ENCODE measurements around the gene TSNAXIP1.

The TSNAXIP1 gene

DNA sequence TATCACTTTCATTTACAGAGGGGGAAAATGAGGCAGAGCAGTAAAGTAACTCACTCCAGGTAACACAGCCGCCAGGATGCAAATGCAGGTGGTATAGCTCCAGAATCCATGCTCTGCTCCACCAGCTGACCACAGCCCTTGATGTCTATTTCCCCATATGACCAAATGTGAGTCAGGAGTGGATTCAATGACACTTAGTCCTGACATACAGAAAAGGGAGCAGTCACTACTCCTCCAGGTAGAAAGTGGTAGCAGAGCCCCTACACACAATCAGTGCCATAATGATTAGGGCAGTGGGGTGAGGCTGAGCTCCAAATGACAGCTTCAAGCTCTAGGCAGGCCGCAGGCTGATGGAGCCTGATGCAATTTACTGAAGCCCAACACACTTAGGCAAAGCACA, 44.3 kb upstream of the TSNAXIP1 start:
- H3K27me3 ChIP-seq (replicated peaks in 2 of 5; ENCODE audit: control insufficient read depth in 4 of 5, insufficient read depth in 5 of 5, low read length in 4 of 5): no peaks in the 10 kb centered on the region
- no peaks in the 10 kb centered on the region for H3K9me3 ChIP-seq (ENCODE audit: control extremely low read depth in 1 of 5, control insufficient read depth in 4 of 5, insufficient read depth in 2 of 5, low read depth in 1 of 5, low read length in 4 of 5)
- H3K4me3 ChIP-seq (ENCODE audit: control insufficient read depth in 1 of 7, extremely low read depth in 1 of 7, insufficient read depth in 4 of 7, low read depth in 2 of 7, low read length in 6 of 7): no peak overlapping the region
- ChIA-PET POLR2A (interaction anchor here (0.7 kb wide), 1 partner anchor 123 kb away, joined by 3 read pairs; no protein-coding TSS in a partner anchor), CTCF (interaction anchor here (1.5 kb wide), 1 partner anchor 11 kb away, joined by 4 read pairs; no protein-coding TSS in a partner anchor)
- H3K36me3 ChIP-seq (ENCODE audit: control insufficient read depth in 4 of 4, insufficient read depth in 4 of 4, low read length in 3 of 4): peaks cover 0 to 37% (median 13%) of the 10 kb centered on the region in 4 experiments
- WGBS (ENCODE audit: insufficient coverage): 100% methylated on average over 2 of the region's 2 CpGs
- no peak for DNase-seq
- H3K27ac ChIP-seq (ENCODE audit: insufficient read depth in 1 of 2, low read depth in 1 of 2, low read length in 2 of 2, poor library complexity in 1 of 2, severe bottlenecking in 2 of 2): no peak overlapping the region
- peaks cover 5 to 14% (median 12%) of the 10 kb centered on the region in 4 experiments for H3K4me1 ChIP-seq (ENCODE audit: control extremely low read depth in 1 of 4, control insufficient read depth in 4 of 4, insufficient read depth in 4 of 4, low read length in 3 of 4)

DNA sequence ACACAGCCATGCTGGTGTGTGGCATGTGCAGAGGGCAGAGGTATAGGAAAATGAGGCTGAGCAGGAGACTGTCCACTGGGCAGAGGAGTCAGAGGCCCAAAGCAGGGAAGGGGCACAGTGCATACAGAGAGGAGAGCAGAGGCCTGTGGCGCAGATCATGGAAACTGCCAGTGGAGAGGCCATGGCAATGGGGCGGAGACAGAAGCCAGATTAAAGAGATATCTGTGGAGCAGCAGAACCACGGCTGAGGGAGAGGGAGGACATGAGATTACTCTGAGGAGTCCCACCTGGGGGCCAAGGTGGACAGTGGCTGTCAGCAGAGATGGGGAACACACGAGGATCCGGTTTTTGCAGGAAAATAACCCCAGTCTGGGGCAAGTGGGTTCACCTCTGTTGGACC, 43.6 kb upstream of the TSNAXIP1 start:
- Histone ChIP-seq H3K9me3 (ENCODE audit: control extremely low read depth in 1 of 5, control insufficient read depth in 4 of 5, insufficient read depth in 2 of 5, low read depth in 1 of 5, low read length in 4 of 5) (no peaks in the 10 kb centered on the region), H3K4me1 (ENCODE audit: control extremely low read depth in 1 of 4, control insufficient read depth in 4 of 4, insufficient read depth in 4 of 4, low read length in 3 of 4) (peaks cover 5 to 14% (median 12%) of the 10 kb centered on the region in 4 experiments), H3K27me3 (replicated peaks in 2 of 5; ENCODE audit: control insufficient read depth in 4 of 5, insufficient read depth in 5 of 5, low read length in 4 of 5) (no peaks in the 10 kb centered on the region), H3K36me3 (ENCODE audit: control insufficient read depth in 4 of 4, insufficient read depth in 4 of 4, low read length in 3 of 4) (peaks cover 0 to 30% (median 12%) of the 10 kb centered on the region in 4 experiments), H3K4me3 (ENCODE audit: control insufficient read depth in 1 of 7, extremely low read depth in 1 of 7, insufficient read depth in 4 of 7, low read depth in 2 of 7, low read length in 6 of 7) (no peak overlapping the region), H3K27ac (ENCODE audit: insufficient read depth in 1 of 2, low read depth in 1 of 2, low read length in 2 of 2, poor library complexity in 1 of 2, severe bottlenecking in 2 of 2) (no peak overlapping the region)
- POLR2A ChIA-PET: no interaction called here
- CTCF ChIA-PET: interaction anchor here (1.5 kb wide), 1 partner anchor 11 kb away, joined by 4 read pairs; no protein-coding TSS in a partner anchor
- 95% methylated on average over 5 of the region's 5 CpGs for WGBS (ENCODE audit: insufficient coverage)
- DNase-seq: no peak

DNA sequence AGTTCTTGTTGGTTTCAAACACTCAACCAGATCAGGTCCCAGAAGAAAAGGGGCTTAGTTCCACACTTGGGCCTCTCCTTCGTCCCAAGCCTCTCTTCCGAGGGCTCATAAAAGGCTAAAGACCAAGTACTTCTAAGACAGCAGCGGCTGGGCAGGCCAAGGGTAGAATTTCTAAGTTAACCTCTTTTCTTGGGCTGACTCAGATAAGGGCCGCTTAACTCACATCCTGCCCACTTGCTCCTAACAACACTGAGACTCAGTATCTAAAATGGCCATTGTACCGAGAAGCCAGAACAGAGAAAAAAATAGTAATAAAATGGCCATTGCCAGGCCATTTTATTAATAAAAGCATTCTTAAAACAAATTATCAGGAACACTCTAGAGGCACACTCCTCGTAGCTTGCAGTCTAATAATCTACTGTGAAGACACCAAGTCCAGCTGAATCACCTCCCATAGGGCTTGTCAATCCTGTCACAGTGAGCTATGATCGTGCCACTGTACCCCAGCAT, 42.5 kb upstream of the TSNAXIP1 start:
- ChIA-PET POLR2A (no interaction called here), CTCF (no interaction called here)
- WGBS (ENCODE audit: insufficient coverage): 98% methylated on average over 5 of the region's 7 CpGs
- no peaks in the 10 kb centered on the region for H3K27me3 ChIP-seq (replicated peaks in 2 of 5; ENCODE audit: control insufficient read depth in 4 of 5, insufficient read depth in 5 of 5, low read length in 4 of 5)
- H3K4me1 ChIP-seq (ENCODE audit: control extremely low read depth in 1 of 4, control insufficient read depth in 4 of 4, insufficient read depth in 4 of 4, low read length in 3 of 4): peaks cover 5 to 14% (median 12%) of the 10 kb centered on the region in 4 experiments
- peaks cover 2 to 26% (median 7%) of the 10 kb centered on the region in 4 experiments for H3K36me3 ChIP-seq (ENCODE audit: control insufficient read depth in 4 of 4, insufficient read depth in 4 of 4, low read length in 3 of 4)
- no peak overlapping the region for H3K4me3 ChIP-seq (ENCODE audit: control insufficient read depth in 1 of 7, extremely low read depth in 1 of 7, insufficient read depth in 4 of 7, low read depth in 2 of 7, low read length in 6 of 7)
- no peaks in the 10 kb centered on the region for H3K9me3 ChIP-seq (ENCODE audit: control extremely low read depth in 1 of 5, control insufficient read depth in 4 of 5, insufficient read depth in 2 of 5, low read depth in 1 of 5, low read length in 4 of 5)
- no peak for DNase-seq
- H3K27ac ChIP-seq (ENCODE audit: insufficient read depth in 1 of 2, low read depth in 1 of 2, low read length in 2 of 2, poor library complexity in 1 of 2, severe bottlenecking in 2 of 2): no peak overlapping the region

GRCh38 chr16:67766291-67766690, 40.4 kb upstream of the TSNAXIP1 start:
- DNase-seq: no peak
- Histone ChIP-seq H3K27me3 (replicated peaks in 2 of 5; ENCODE audit: control insufficient read depth in 4 of 5, insufficient read depth in 5 of 5, low read length in 4 of 5) (no peaks in the 10 kb centered on the region), H3K4me3 (ENCODE audit: control insufficient read depth in 1 of 7, extremely low read depth in 1 of 7, insufficient read depth in 4 of 7, low read depth in 2 of 7, low read length in 6 of 7) (no peak overlapping the region), H3K36me3 (ENCODE audit: control insufficient read depth in 4 of 4, insufficient read depth in 4 of 4, low read length in 3 of 4) (peaks cover 4 to 35% (median 12%) of the 10 kb centered on the region in 4 experiments), H3K27ac (ENCODE audit: insufficient read depth in 1 of 2, low read depth in 1 of 2, low read length in 2 of 2, poor library complexity in 1 of 2, severe bottlenecking in 2 of 2) (no peak overlapping the region), H3K4me1 (ENCODE audit: control extremely low read depth in 1 of 4, control insufficient read depth in 4 of 4, insufficient read depth in 4 of 4, low read length in 3 of 4) (no peaks in the 10 kb centered on the region), H3K9me3 (ENCODE audit: control extremely low read depth in 1 of 5, control insufficient read depth in 4 of 5, insufficient read depth in 2 of 5, low read depth in 1 of 5, low read length in 4 of 5) (no peaks in the 10 kb centered on the region)
- CTCF ChIA-PET: interaction anchor here (0.5 to 1.3 kb wide), 2 partner anchors 14 kb away, joined by 4 read pairs; no protein-coding TSS in a partner anchor
- 100% methylated on average over 2 of the region's 4 CpGs for WGBS (ENCODE audit: insufficient coverage)
- POLR2A ChIA-PET: no interaction called here

GRCh38 chr16:67767953-67768352, 38.7 kb upstream of the TSNAXIP1 start:
- CTCF ChIA-PET: interaction anchor here (0.6 to 1.1 kb wide), 2 partner anchors 9 to 13 kb away, joined by 3 read pairs; no protein-coding TSS in a partner anchor
- H3K27ac ChIP-seq (ENCODE audit: insufficient read depth in 1 of 2, low read depth in 1 of 2, low read length in 2 of 2, poor library complexity in 1 of 2, severe bottlenecking in 2 of 2): no peak overlapping the region
- 100% methylated on average over 6 of the region's 7 CpGs for WGBS (ENCODE audit: insufficient coverage)

GRCh38 chr16:67770346-67770991, 36.2 kb upstream of the TSNAXIP1 start:
- Histone ChIP-seq H3K9me3 (ENCODE audit: control extremely low read depth in 1 of 5, control insufficient read depth in 4 of 5, insufficient read depth in 2 of 5, low read depth in 1 of 5, low read length in 4 of 5) (no peaks in the 10 kb centered on the region), H3K4me3 (ENCODE audit: control insufficient read depth in 1 of 7, extremely low read depth in 1 of 7, insufficient read depth in 4 of 7, low read depth in 2 of 7, low read length in 6 of 7) (no peak overlapping the region), H3K36me3 (ENCODE audit: control insufficient read depth in 4 of 4, insufficient read depth in 4 of 4, low read length in 3 of 4) (peaks cover 4 to 33% (median 12%) of the 10 kb centered on the region in 4 experiments), H3K27me3 (replicated peaks in 2 of 5; ENCODE audit: control insufficient read depth in 4 of 5, insufficient read depth in 5 of 5, low read length in 4 of 5) (no peaks in the 10 kb centered on the region), H3K4me1 (ENCODE audit: control extremely low read depth in 1 of 4, control insufficient read depth in 4 of 4, insufficient read depth in 4 of 4, low read length in 3 of 4) (peaks cover 0 to 13% (median 1%) of the 10 kb centered on the region in 4 experiments), H3K27ac (ENCODE audit: insufficient read depth in 1 of 2, low read depth in 1 of 2, low read length in 2 of 2, poor library complexity in 1 of 2, severe bottlenecking in 2 of 2) (no peak overlapping the region)
- CTCF ChIA-PET: no interaction called here
- no peak for DNase-seq
- POLR2A ChIA-PET: no interaction called here
- WGBS (ENCODE audit: insufficient coverage): 96% methylated on average over 6 of the region's 6 CpGs

More at GRCh38 chr16:67767953-67768352, 38.7 kb upstream of the TSNAXIP1 start:
- no peak for DNase-seq
- POLR2A ChIA-PET: no interaction called here
- H3K9me3 ChIP-seq (ENCODE audit: control extremely low read depth in 1 of 5, control insufficient read depth in 4 of 5, insufficient read depth in 2 of 5, low read depth in 1 of 5, low read length in 4 of 5): no peaks in the 10 kb centered on the region
- H3K36me3 ChIP-seq (ENCODE audit: control insufficient read depth in 4 of 4, insufficient read depth in 4 of 4, low read length in 3 of 4): peaks cover 4 to 34% (median 11%) of the 10 kb centered on the region in 4 experiments
- H3K4me3 ChIP-seq (ENCODE audit: control insufficient read depth in 1 of 7, extremely low read depth in 1 of 7, insufficient read depth in 4 of 7, low read depth in 2 of 7, low read length in 6 of 7): no peak overlapping the region
- H3K4me1 ChIP-seq (ENCODE audit: control extremely low read depth in 1 of 4, control insufficient read depth in 4 of 4, insufficient read depth in 4 of 4, low read length in 3 of 4): peaks cover 0 to 4% (median 0%) of the 10 kb centered on the region in 4 experiments
- H3K27me3 ChIP-seq (replicated peaks in 2 of 5; ENCODE audit: control insufficient read depth in 4 of 5, insufficient read depth in 5 of 5, low read length in 4 of 5): no peaks in the 10 kb centered on the region

DNA sequence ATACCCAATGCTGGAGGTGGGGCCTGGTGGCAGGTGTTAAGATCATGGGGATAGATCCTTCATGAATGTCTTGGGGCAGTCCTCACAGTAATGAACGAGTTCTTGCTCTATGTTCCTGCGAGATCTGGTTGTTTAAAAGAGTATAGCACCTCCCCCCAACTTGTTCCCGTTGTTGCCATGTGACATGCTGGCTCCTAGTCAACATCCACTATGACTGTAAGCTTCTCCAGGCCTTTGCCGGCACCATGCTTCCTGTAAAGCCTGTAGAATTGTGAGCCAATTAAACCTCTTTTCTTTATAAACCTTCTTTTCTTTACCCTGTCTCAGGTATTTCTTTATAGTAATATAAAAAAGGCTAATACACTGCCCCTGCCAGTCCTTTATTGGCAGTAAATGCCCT, 33.6 kb upstream of the TSNAXIP1 start:
- no peaks in the 10 kb centered on the region for H3K27me3 ChIP-seq (replicated peaks in 2 of 5; ENCODE audit: control insufficient read depth in 4 of 5, insufficient read depth in 5 of 5, low read length in 4 of 5)
- no peak overlapping the region for H3K27ac ChIP-seq (ENCODE audit: insufficient read depth in 1 of 2, low read depth in 1 of 2, low read length in 2 of 2, poor library complexity in 1 of 2, severe bottlenecking in 2 of 2)
- H3K9me3 ChIP-seq (ENCODE audit: control extremely low read depth in 1 of 5, control insufficient read depth in 4 of 5, insufficient read depth in 2 of 5, low read depth in 1 of 5, low read length in 4 of 5): no peaks in the 10 kb centered on the region
- no peak overlapping the region for H3K4me3 ChIP-seq (ENCODE audit: control insufficient read depth in 1 of 7, extremely low read depth in 1 of 7, insufficient read depth in 4 of 7, low read depth in 2 of 7, low read length in 6 of 7)
- CTCF ChIA-PET: interaction anchor here (1.4 kb wide), 1 partner anchor 14 kb away, joined by 3 read pairs; no protein-coding TSS in a partner anchor
- peaks cover 4 to 19% (median 10%) of the 10 kb centered on the region in 4 experiments for H3K36me3 ChIP-seq (ENCODE audit: control insufficient read depth in 4 of 4, insufficient read depth in 4 of 4, low read length in 3 of 4)
- DNase-seq: peak in 2 of 3 donors; percentile 23 to 52
- POLR2A ChIA-PET: no interaction called here
- 17% methylated on average over 4 of the region's 4 CpGs for WGBS (ENCODE audit: insufficient coverage)
- H3K4me1 ChIP-seq (ENCODE audit: control extremely low read depth in 1 of 4, control insufficient read depth in 4 of 4, insufficient read depth in 4 of 4, low read length in 3 of 4): peaks cover 0 to 13% (median 1%) of the 10 kb centered on the region in 4 experiments
